Measurements from ENCODE around the gene IFT88. TPM values are rescaled to one million over a fixed set of nuclear protein-coding genes. Genes with fewer than 3 reads are reported as not detected.

The IFT88 gene
- total RNA-seq, 1 experiment from 2014 or later: 5.2 TPM

- Mint-ChIP-seq H3K4me1 (peaks cover 32 to 35% of the 10 kb centered on the region in 2 experiments), H3K27me3 (ENCODE audit: low read depth) (peaks cover 32% of the 10 kb centered on the region), H3K4me3 (no peak overlapping the region; a peak in 1 of 5 replicates), H3K27ac (no peak overlapping the region), H3K36me3 (ENCODE audit: insufficient read depth in 1 of 3, low read depth in 3 of 3) (no peaks in the 10 kb centered on the region), H3K9me3 (peaks cover 0 to 2% of the 10 kb centered on the region in 2 experiments; a peak in 1 of 5 replicates)
- H3K23me2 ChIP-seq (ENCODE audit: insufficient read length, low read depth, low read length, poor library complexity, severe bottlenecking): no peaks in the 10 kb centered on the region
- H2BK120ac ChIP-seq (ENCODE audit: low read depth, low read length, poor library complexity, severe bottlenecking): no peak overlapping the region
- H3K9me3 ChIP-seq (ENCODE audit: control insufficient read depth, low read depth, low read length): no peaks in the 10 kb centered on the region
- H3K23ac ChIP-seq (ENCODE audit: insufficient read length, low read depth, low read length): no peak overlapping the region
- H2BK5ac ChIP-seq (ENCODE audit: insufficient read length, low read length): no peak overlapping the region
- no peaks in the 10 kb centered on the region for H3K79me1 ChIP-seq (ENCODE audit: insufficient read depth, low read depth, low read length, poor library complexity, severe bottlenecking)
- no peak overlapping the region for H3K56ac ChIP-seq (ENCODE audit: insufficient read length, low read depth, low read length)
- H4K8ac ChIP-seq (replicated peaks; ENCODE audit: insufficient read length, low read depth, low read length): no peak overlapping the region
- no peak overlapping the region for H3K18ac ChIP-seq (ENCODE audit: insufficient read length, low read depth, low read length)
- no peak overlapping the region for H2BK12ac ChIP-seq (ENCODE audit: insufficient read length, low read depth, low read length)
- H2AFZ ChIP-seq (ENCODE audit: low read length): no peak overlapping the region
- no peak overlapping the region for H2BK15ac ChIP-seq (ENCODE audit: low read depth, low read length)
- no peak overlapping the region for H2BK20ac ChIP-seq (ENCODE audit: low read depth, low read length, poor library complexity, severe bottlenecking)
- H4K91ac ChIP-seq (ENCODE audit: insufficient read length, low read depth, low read length): no peak overlapping the region
- H3K27ac ChIP-seq (ENCODE audit: insufficient read length, low read depth, low read length): no peak overlapping the region
- no peaks in the 10 kb centered on the region for H3K4me1 ChIP-seq (ENCODE audit: insufficient read depth, low read length)
- no peaks in the 10 kb centered on the region for H3K79me2 ChIP-seq (ENCODE audit: insufficient read depth, low read length)
- no peak overlapping the region for H3T11ph ChIP-seq (ENCODE audit: low read length)
- H3K4me2 ChIP-seq (ENCODE audit: insufficient read depth, insufficient read length, low read length): no peak overlapping the region
- no peak for TF ChIP-seq CTCF (conservative IDR thresholded peaks at IDR 0.05)
- no peaks in the 10 kb centered on the region for H3K27me3 ChIP-seq (ENCODE audit: insufficient read depth, low read length)
- no peak for DNase-seq
- no peak overlapping the region for H4K5ac ChIP-seq (ENCODE audit: insufficient read length, low read depth, low read length)
- no peaks in the 10 kb centered on the region for H4K20me1 ChIP-seq (ENCODE audit: control insufficient read depth, insufficient read depth, insufficient read length)
- no peak overlapping the region for H3K4ac ChIP-seq (ENCODE audit: low read depth, low read length)
- WGBS (ENCODE audit: extremely low coverage, insufficient read length, low lambda C conversion rate): no CpG with 5 or more reads among the region's 8 CpGs
- no peak overlapping the region for H3K14ac ChIP-seq (ENCODE audit: insufficient read depth, low read length)
- no peak overlapping the region for H2AK5ac ChIP-seq (ENCODE audit: insufficient read length, low read length)
- H3K9ac ChIP-seq (ENCODE audit: extremely low read depth, insufficient read length, low read length): no peak overlapping the region
These were observed 147.2 kb downstream of the IFT88 start for GRCh38 chr13:20714161-20714560.

All from H9 (cell line).